Breast epithelium (tissue), 4 donors: Measurements from ENCODE around the gene MACROD2. TPM values are rescaled to one million over a fixed set of nuclear protein-coding genes. Genes with fewer than 3 reads are reported as not detected.

Source experiments
- DNase-seq, 2 donors: peaks; one replicate each; pipeline ENCODE4 v3.0.0-alpha.2; 2019; ENCODE audit warnings: low spot score in 2 of 2
- H3K27ac ChIP-seq, 2 donors: fragments of 200-600 bp; sonication (generic) in 1 of 2; one replicate each; pipeline ENCODE4 v1.5.1; 2016 to 2019; ENCODE audit warnings: mild to moderate bottlenecking in 1 of 2
- H3K27me3 ChIP-seq, 2 donors: fragments of 200-600 bp; sonication (generic) in 1 of 2; one replicate each; pipeline versions ENCODE4 v1.5.1 to v1.6.0; 2017 to 2019; ENCODE audit warnings: control low read depth in 1 of 2, mild to moderate bottlenecking in 1 of 2
- H3K36me3 ChIP-seq: fragments of 200-600 bp; one replicate; pipeline ENCODE4 v1.5.1; 2019
- H3K4me1 ChIP-seq, 2 donors: fragments of 200-600 bp; sonication (generic); one replicate each; pipeline ENCODE4 v1.5.1; 2016 to 2019; ENCODE audit warnings: control low read depth in 1 of 2
- H3K4me3 ChIP-seq, 3 donors: fragments of 200-600 bp; sonication (generic); 1 replicate in 2 of 3; 2 replicates in 1 of 3; pipeline ENCODE4 v1.5.1; 2016 to 2019; ENCODE audit warnings: mild to moderate bottlenecking in 3 of 3, moderate library complexity in 2 of 3
- H3K9me3 ChIP-seq, 2 donors: fragments of 200-600 bp; sonication (generic) in 1 of 2; one replicate each; pipeline ENCODE4 v1.5.1; 2016 to 2019; ENCODE audit warnings: control low read depth in 1 of 2
- POLR2A ChIP-seq: fragments of 450-650 bp; IDR thresholded peaks from one replicate; pipeline ENCODE4 v1.6.1; 2016; ENCODE audit warnings: antibody characterized with exemption, mild to moderate bottlenecking, moderate library complexity
- POLR2AphosphoS5 ChIP-seq, 3 donors: sonication (generic); formaldehyde crosslinking; IDR thresholded peaks; one replicate each; pipeline ENCODE4 v1.6.1; 2017; ENCODE audit warnings: antibody characterized with exemption in 3 of 3
- intact Hi-C: fragments of 100-400 bp; cut with DNase I; formaldehyde crosslinking; loops from one replicate; pipeline ENCODE4 v1.15.1; 2023; ENCODE audit warnings: low total_unique reads
- total RNA-seq, 3 donors: library from RNA; depleted of rRNA; stranded (reverse); fragments of >200 nt; gene quantifications; one replicate each; pipeline ENCODE4 v1.1.0, GENCODE V29; 2016
- TF ChIP-seq, protein P1 (sequence below), 3 donors: fragments of 450-650 bp; IDR thresholded peaks; one replicate each; pipeline ENCODE4 v1.5.1; 2016 to 2017; ENCODE audit warnings: antibody characterized with exemption in 3 of 3, mild to moderate bottlenecking in 3 of 3, moderate library complexity in 3 of 3

The MACROD2 gene
- total RNA-seq, 3 donors from 2014 or later = 6.7 to 26.8 (median 8.8) TPM

DNA sequence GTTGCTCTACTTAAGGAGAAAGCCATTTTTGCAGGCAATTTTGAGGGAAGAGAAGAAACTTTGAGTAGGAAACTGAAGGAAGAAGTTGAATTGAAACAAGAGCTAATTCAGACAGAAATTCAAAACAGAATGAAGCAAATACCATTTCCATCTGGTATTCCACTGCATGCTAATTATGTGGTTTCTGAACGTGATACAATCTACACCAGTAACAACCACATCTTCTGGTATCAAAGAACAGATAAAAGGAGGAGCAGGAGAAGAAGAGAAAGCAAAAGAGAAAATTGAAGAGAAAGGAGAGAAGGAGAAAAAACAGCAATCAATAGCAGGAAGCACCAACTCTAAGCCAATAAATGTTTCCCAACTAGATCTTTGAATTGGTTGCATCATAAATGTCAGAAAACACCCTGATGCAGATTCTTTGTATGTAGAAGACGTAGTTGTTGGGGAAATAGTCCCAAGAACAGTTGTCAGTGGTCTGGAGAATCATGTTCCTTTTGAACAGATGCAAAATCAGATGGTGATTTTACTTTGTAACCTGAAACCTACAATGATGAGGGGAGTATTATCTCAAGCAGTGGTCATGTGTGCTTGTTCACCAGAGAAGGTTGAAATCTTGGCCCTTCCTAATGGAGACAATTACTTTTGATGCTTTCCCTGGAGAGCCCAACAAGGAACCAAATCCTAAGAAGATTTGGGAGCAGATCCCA, 132.4 kb downstream of the MACROD2 start:
- Histone ChIP-seq H3K4me3 (no peak overlapping the region), H3K27me3 (no peaks in the 10 kb centered on the region), H3K36me3 (no peaks in the 10 kb centered on the region), H3K27ac (no peak overlapping the region), H3K4me1 (no peaks in the 10 kb centered on the region), H3K9me3 (peaks cover 0 to 8% of the 10 kb centered on the region in 2 donors)
- intact Hi-C loops = no loop called here
- no peak for DNase-seq
- TF ChIP-seq POLR2A = no peak
- TF ChIP-seq POLR2AphosphoS5 (IDR thresholded peaks at IDR 0.05) = no peak
- TF ChIP-seq, protein P1, sequence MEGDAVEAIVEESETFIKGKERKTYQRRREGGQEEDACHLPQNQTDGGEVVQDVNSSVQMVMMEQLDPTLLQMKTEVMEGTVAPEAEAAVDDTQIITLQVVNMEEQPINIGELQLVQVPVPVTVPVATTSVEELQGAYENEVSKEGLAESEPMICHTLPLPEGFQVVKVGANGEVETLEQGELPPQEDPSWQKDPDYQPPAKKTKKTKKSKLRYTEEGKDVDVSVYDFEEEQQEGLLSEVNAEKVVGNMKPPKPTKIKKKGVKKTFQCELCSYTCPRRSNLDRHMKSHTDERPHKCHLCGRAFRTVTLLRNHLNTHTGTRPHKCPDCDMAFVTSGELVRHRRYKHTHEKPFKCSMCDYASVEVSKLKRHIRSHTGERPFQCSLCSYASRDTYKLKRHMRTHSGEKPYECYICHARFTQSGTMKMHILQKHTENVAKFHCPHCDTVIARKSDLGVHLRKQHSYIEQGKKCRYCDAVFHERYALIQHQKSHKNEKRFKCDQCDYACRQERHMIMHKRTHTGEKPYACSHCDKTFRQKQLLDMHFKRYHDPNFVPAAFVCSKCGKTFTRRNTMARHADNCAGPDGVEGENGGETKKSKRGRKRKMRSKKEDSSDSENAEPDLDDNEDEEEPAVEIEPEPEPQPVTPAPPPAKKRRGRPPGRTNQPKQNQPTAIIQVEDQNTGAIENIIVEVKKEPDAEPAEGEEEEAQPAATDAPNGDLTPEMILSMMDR (IDR thresholded peaks at IDR 0.05) = no peak

DNA sequence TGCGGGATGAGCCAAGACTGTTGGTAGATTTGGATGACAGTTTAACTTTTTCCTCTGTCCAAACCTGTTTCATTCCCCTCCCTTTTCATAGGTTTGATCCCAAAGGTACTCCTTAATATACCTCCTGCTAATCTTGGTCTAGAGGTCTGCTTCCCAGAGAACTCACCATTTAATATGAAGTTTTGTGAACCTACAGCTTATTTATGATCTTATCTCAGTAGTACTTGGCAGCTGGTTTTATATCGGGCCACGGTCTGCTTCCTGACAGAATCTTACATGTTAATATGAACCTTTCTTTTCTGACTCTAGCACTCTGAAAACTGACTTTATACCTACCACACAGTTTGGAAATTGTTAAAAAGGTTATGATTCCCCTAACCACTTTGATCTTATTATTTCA, 138.7 kb downstream of the MACROD2 start:
- H3K27me3 ChIP-seq = no peaks in the 10 kb centered on the region
- H3K27ac ChIP-seq = no peak overlapping the region
- no peak for DNase-seq
- TF ChIP-seq POLR2A = no peak
- TF ChIP-seq, protein P1 (IDR thresholded peaks at IDR 0.05) = no peak
- TF ChIP-seq POLR2AphosphoS5 (IDR thresholded peaks at IDR 0.05) = no peak
- peaks cover 0 to 7% of the 10 kb centered on the region in 2 donors for H3K9me3 ChIP-seq
- H3K4me1 ChIP-seq = no peaks in the 10 kb centered on the region
- intact Hi-C loops = no loop called here
- H3K36me3 ChIP-seq = no peaks in the 10 kb centered on the region
- no peak overlapping the region for H3K4me3 ChIP-seq

DNA sequence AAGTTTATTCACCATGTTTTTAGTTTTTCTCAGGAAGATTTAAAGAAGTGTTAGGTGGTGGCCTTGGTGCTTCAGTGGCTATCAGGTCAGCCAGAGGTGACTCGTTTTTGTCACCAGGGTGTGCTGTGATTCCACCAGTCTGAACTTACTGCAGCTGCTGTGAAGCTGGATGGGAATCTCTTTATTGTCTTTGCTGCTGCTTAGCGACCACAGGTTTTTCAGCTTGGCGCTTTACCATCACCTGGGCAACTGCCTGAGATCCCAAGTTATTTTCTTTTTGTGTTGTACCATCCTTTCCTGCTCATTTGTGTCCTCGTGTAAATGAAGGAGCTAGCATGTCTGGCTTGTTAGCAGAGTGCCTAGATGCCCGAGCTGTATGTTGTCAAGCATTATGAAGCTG, 146.9 kb downstream of the MACROD2 start:
- TF ChIP-seq, protein P1 (IDR thresholded peaks at IDR 0.05) = peak in 2 of 3 donors; percentile 41 to 62
- TF ChIP-seq POLR2A = no peak
- intact Hi-C loops = no loop called here
- peak in 1 of 2 donors; percentile 48 for DNase-seq

DNA sequence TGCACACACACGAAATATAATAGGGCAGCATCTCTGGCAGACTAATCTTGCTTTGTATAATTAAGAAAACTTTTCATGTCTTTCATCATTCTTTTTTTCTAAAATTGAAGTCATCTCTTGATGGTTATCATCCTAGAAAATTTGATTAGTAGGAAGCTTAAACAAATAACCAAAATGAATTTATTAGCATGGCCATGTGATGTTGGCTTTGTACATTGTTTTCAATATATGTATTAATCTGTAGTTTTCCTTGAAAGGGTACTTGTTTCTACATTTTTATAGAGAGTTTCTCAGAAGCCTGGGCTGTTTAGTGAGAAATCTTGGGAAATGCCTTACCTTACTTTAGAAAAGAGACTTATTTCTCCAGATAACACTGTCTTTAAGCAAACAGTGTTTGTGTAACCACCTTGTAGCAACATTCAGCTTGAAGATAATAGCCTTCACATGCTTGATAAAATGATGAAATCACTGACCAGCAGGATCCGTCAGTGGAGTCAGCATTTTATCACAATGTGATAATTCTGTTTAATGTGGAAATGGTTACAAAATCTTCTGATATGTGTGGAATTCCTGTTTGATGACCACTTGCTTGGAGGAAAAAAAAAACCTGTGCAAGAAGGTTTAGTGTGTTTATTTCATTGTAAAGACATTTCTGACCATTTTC, 147.8 kb downstream of the MACROD2 start:
- no peaks in the 10 kb centered on the region for H3K4me1 ChIP-seq
- intact Hi-C loops = no loop called here
- no peak overlapping the region for H3K27ac ChIP-seq
- no peaks in the 10 kb centered on the region for H3K9me3 ChIP-seq
- DNase-seq = no peak
- TF ChIP-seq POLR2AphosphoS5 (IDR thresholded peaks at IDR 0.05) (no peak), POLR2A (no peak)
- TF ChIP-seq, protein P1 (IDR thresholded peaks at IDR 0.05) = no peak
- H3K36me3 ChIP-seq = no peaks in the 10 kb centered on the region
- H3K4me3 ChIP-seq = no peak overlapping the region
- no peaks in the 10 kb centered on the region for H3K27me3 ChIP-seq

More for the DNA sequence above, 146.9 kb downstream of the MACROD2 start:
- Histone ChIP-seq H3K4me1 (no peaks in the 10 kb centered on the region), H3K36me3 (no peaks in the 10 kb centered on the region), H3K27ac (no peak overlapping the region), H3K9me3 (no peaks in the 10 kb centered on the region), H3K27me3 (no peaks in the 10 kb centered on the region), H3K4me3 (no peak overlapping the region)

DNA sequence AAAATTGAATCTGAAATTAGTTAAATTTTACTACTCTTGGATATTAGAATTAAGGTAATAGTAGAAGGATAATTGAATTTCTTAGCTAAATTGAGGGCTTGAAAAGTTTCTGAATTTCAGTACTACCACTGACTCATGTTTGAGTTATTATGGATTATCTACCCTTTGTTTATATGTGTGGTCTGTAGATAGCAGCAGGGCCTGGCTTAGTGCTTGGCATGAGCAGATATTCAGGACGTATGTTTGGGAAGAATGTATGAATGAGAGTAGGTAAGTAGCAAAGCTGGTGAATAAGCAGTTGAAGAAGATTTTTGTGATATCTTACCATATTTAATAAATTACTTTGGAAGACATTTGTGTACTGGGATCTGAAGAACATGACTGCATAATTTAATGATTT, 152.7 kb downstream of the MACROD2 start:
- intact Hi-C loops = no loop called here
- Histone ChIP-seq H3K27ac (no peak overlapping the region), H3K4me3 (no peak overlapping the region), H3K27me3 (no peaks in the 10 kb centered on the region), H3K4me1 (no peaks in the 10 kb centered on the region), H3K36me3 (no peaks in the 10 kb centered on the region), H3K9me3 (no peaks in the 10 kb centered on the region)
- TF ChIP-seq, protein P1 (IDR thresholded peaks at IDR 0.05) = no peak
- no peak for TF ChIP-seq POLR2A
- no peak for TF ChIP-seq POLR2AphosphoS5 (IDR thresholded peaks at IDR 0.05)
- DNase-seq = no peak
